ENCODE results near the gene RAB28.

Gene RAB28

GRCh38 chr4:13527192-13527980 is 43.2 kb upstream of the RAB28 start:
- no peak for TF ChIP-seq CTCF (IDR thresholded peaks at IDR 0.05; ENCODE audit: control insufficient read depth, insufficient read depth, low read depth, low read length, missing control alignments)
- DNase-seq (ENCODE audit: low read depth), result no peak

GRCh38 chr4:13526658-13527057 is 42.5 kb upstream of the RAB28 start:
- no peak for TF ChIP-seq CTCF (IDR thresholded peaks at IDR 0.05; ENCODE audit: control insufficient read depth, insufficient read depth, low read depth, low read length, missing control alignments)
- no peak overlapping the region for H3K4me3 ChIP-seq (ENCODE audit: control insufficient read depth, low read depth, low read length)
- no peak for DNase-seq (ENCODE audit: low read depth)

More at GRCh38 chr4:13527192-13527980, 43.2 kb upstream of the RAB28 start:
- no peak overlapping the region for H3K4me3 ChIP-seq (ENCODE audit: control insufficient read depth, low read depth, low read length)

- DNase-seq (ENCODE audit: low read depth), result no peak
- no peak overlapping the region for H3K4me3 ChIP-seq (ENCODE audit: control insufficient read depth, low read depth, low read length)
- no peak for TF ChIP-seq CTCF (IDR thresholded peaks at IDR 0.05; ENCODE audit: control insufficient read depth, insufficient read depth, low read depth, low read length, missing control alignments)
Measured at GRCh38 chr4:13525606-13526281, 41.6 kb upstream of the RAB28 start.

- no peak overlapping the region for H3K4me3 ChIP-seq (ENCODE audit: control insufficient read depth, low read depth, low read length)
- no peak for TF ChIP-seq CTCF (IDR thresholded peaks at IDR 0.05; ENCODE audit: control insufficient read depth, insufficient read depth, low read depth, low read length, missing control alignments)
Measured at GRCh38 chr4:13524504-13525243, 40.5 kb upstream of the RAB28 start.

GRCh38 chr4:13523591-13524503 is 39.7 kb upstream of the RAB28 start:
- H3K4me3 ChIP-seq (ENCODE audit: control insufficient read depth, low read depth, low read length), result no peak overlapping the region
- no peak for DNase-seq (ENCODE audit: low read depth)
- TF ChIP-seq CTCF (IDR thresholded peaks at IDR 0.05; ENCODE audit: control insufficient read depth, insufficient read depth, low read depth, low read length, missing control alignments), result no peak

More at GRCh38 chr4:13524504-13525243, 40.5 kb upstream of the RAB28 start:
- DNase-seq (ENCODE audit: low read depth), result no peak

GRCh38 chr4:13523105-13523477 is 39.0 kb upstream of the RAB28 start:
- TF ChIP-seq CTCF (IDR thresholded peaks at IDR 0.05; ENCODE audit: control insufficient read depth, insufficient read depth, low read depth, low read length, missing control alignments), result no peak
- no peak overlapping the region for H3K4me3 ChIP-seq (ENCODE audit: control insufficient read depth, low read depth, low read length)
- no peak for DNase-seq (ENCODE audit: low read depth)
